ENCODE data around the gene NUDT3.

The NUDT3 gene

GRCh38 chr6:34230653-34231371, 161.7 kb downstream of the NUDT3 start:
- H3F3A ChIP-seq (ENCODE audit: insufficient read depth, low read length) = no peaks in the 10 kb centered on the region; the same call in 1 of the 2 replicates
- H3K9me3 ChIP-seq (ENCODE audit: low read length) = no peaks in the 10 kb centered on the region
- H3K27ac ChIP-seq (ENCODE audit: low read depth, low read length, poor library complexity, severe bottlenecking) = no peak overlapping the region
- H4K20me1 ChIP-seq (ENCODE audit: insufficient read depth, low read length) = no peaks in the 10 kb centered on the region
- no peak overlapping the region for H3K4me3 ChIP-seq (ENCODE audit: low read depth, low read length, poor library complexity, severe bottlenecking)
- no peak overlapping the region for H3K9ac ChIP-seq (ENCODE audit: low read length)
- H3K9me2 ChIP-seq (ENCODE audit: low read depth, low read length) = no peaks in the 10 kb centered on the region
- H3K27me3 ChIP-seq (ENCODE audit: insufficient read depth, low read length) = no peaks in the 10 kb centered on the region
- no peaks in the 10 kb centered on the region for H3K79me2 ChIP-seq (ENCODE audit: insufficient read depth, low read length)
- peaks cover 26% of the 10 kb centered on the region for H3K4me1 ChIP-seq (ENCODE audit: insufficient read depth, low read length, severe bottlenecking)
- no peak overlapping the region for H2AFZ ChIP-seq (ENCODE audit: low read length)
- H3K36me3 ChIP-seq (ENCODE audit: insufficient read depth, low read length) = no peaks in the 10 kb centered on the region
- TF ChIP-seq EZH2 (IDR thresholded peaks at IDR 0.05; ENCODE audit: borderline replicate concordance, low read length) (no peak), CTCF (IDR thresholded peaks at IDR 0.05; ENCODE audit: low read length) (no peak)
- no peak overlapping the region for H3K4me2 ChIP-seq (ENCODE audit: low read length)

GRCh38 chr6:34229877-34230276, 162.6 kb downstream of the NUDT3 start:
- TF ChIP-seq CTCF (IDR thresholded peaks at IDR 0.05; ENCODE audit: low read length) (no peak), EZH2 (IDR thresholded peaks at IDR 0.05; ENCODE audit: borderline replicate concordance, low read length) (no peak)
- no peaks in the 10 kb centered on the region for H3K36me3 ChIP-seq (ENCODE audit: insufficient read depth, low read length)
- no peak overlapping the region for H3K4me2 ChIP-seq (ENCODE audit: low read length)
- no peaks in the 10 kb centered on the region for H3K9me3 ChIP-seq (ENCODE audit: low read length)
- H2AFZ ChIP-seq (ENCODE audit: low read length) = no peak overlapping the region
- no peaks in the 10 kb centered on the region for H4K20me1 ChIP-seq (ENCODE audit: insufficient read depth, low read length)
- no peaks in the 10 kb centered on the region for H3K9me2 ChIP-seq (ENCODE audit: low read depth, low read length)
- no peaks in the 10 kb centered on the region for H3K79me2 ChIP-seq (ENCODE audit: insufficient read depth, low read length)
- H3K4me1 ChIP-seq (ENCODE audit: insufficient read depth, low read length, severe bottlenecking) = peaks cover 19% of the 10 kb centered on the region
- H3K4me3 ChIP-seq (ENCODE audit: low read depth, low read length, poor library complexity, severe bottlenecking) = no peak overlapping the region
- H3K9ac ChIP-seq (ENCODE audit: low read length) = no peak overlapping the region
- H3K27ac ChIP-seq (ENCODE audit: low read depth, low read length, poor library complexity, severe bottlenecking) = no peak overlapping the region
- no peaks in the 10 kb centered on the region for H3K27me3 ChIP-seq (ENCODE audit: insufficient read depth, low read length)
- H3F3A ChIP-seq (ENCODE audit: insufficient read depth, low read length) = no peaks in the 10 kb centered on the region; the same call in 1 of the 2 replicates

All from OCI-LY1 (cell line).